Testis (tissue), 3 donors: Measurements from ENCODE around the gene SNX11. TPM values are rescaled to one million over a fixed set of nuclear protein-coding genes. Genes with fewer than 3 reads are reported as not detected.
A peak's percentile ranks its signal among the peaks of the same experiment; 100 is the strongest.

ENCODE experiments used
- DNase-seq: peaks from one replicate; pipeline ENCODE4 v3.0.0-alpha.2; 2019
- H3K27ac ChIP-seq, 2 donors: fragments of 200-600 bp; sonication (generic); one replicate each; pipeline ENCODE4 v1.5.1; 2019
- H3K27me3 ChIP-seq: fragments of 200-600 bp; sonication (generic); one replicate; pipeline ENCODE4 v1.5.1; 2019
- H3K36me3 ChIP-seq: fragments of 200-600 bp; sonication (generic); one replicate; pipeline ENCODE4 v1.5.1; 2017; ENCODE audit warnings: low read depth; ENCODE audit errors: missing control alignments
- H3K4me1 ChIP-seq: fragments of 200-600 bp; sonication (generic); one replicate; pipeline ENCODE4 v1.5.1; 2019
- H3K4me3 ChIP-seq, 2 donors: fragments of 200-600 bp; sonication (generic); one replicate each; pipeline ENCODE4 v1.5.1; 2017 to 2019
- H3K9me3 ChIP-seq: fragments of 200-600 bp; sonication (generic); one replicate; pipeline ENCODE4 v1.5.1; 2017
- POLR2A ChIP-seq: fragments of 450-650 bp; IDR thresholded peaks from one replicate; pipeline ENCODE4 v1.6.1; 2017; ENCODE audit warnings: antibody characterized with exemption, mild to moderate bottlenecking, moderate library complexity
- WGBS, 2 donors: methylation state at CpG; one replicate each; pipeline ENCODE4 v1.1.5; 2018; 5-methylcytosine and 5-hydroxymethylcytosine counted together
- intact Hi-C: fragments of 100-400 bp; cut with DNase I; formaldehyde crosslinking; loops from one replicate; pipeline ENCODE4 v1.15.1; 2023; ENCODE audit warnings: low total_unique reads
- polyA plus RNA-seq: library from polyadenylated mRNA; stranded (reverse); fragments of 350-450 nt; fragmentation: Illumina TruSeq; extraction: RNeasy Lipid Tissue Mini Kit (QIAGEN cat#74804); gene quantifications from one replicate; pipeline ENCODE4 v1.2.3, GENCODE V29; 2014; ENCODE audit warnings: low read depth, low replicate concordance; ENCODE audit not compliant: insufficient read depth
- total RNA-seq, 2 donors: library from RNA; depleted of rRNA; stranded (reverse); fragments of >200 nt; gene quantifications; one replicate each; pipeline ENCODE4 v1.2.3, GENCODE V29; 2016
- TF ChIP-seq, protein P1 (sequence below), 3 experiments: fragments of 450-650 bp in 2 of 3; fragments of 200-600 bp in 1 of 3; sonication (generic) in 1 of 3; IDR thresholded peaks; one replicate each; pipeline ENCODE4 v1.5.1; 2016 to 2019; ENCODE audit warnings: antibody characterized with exemption in 3 of 3, mild to moderate bottlenecking in 2 of 3, moderate library complexity in 1 of 3

The SNX11 gene
- total and polyA plus RNA-seq, 3 donors from 2014 or later = 20.3 to 23.1 (median 23.1) TPM

DNA sequence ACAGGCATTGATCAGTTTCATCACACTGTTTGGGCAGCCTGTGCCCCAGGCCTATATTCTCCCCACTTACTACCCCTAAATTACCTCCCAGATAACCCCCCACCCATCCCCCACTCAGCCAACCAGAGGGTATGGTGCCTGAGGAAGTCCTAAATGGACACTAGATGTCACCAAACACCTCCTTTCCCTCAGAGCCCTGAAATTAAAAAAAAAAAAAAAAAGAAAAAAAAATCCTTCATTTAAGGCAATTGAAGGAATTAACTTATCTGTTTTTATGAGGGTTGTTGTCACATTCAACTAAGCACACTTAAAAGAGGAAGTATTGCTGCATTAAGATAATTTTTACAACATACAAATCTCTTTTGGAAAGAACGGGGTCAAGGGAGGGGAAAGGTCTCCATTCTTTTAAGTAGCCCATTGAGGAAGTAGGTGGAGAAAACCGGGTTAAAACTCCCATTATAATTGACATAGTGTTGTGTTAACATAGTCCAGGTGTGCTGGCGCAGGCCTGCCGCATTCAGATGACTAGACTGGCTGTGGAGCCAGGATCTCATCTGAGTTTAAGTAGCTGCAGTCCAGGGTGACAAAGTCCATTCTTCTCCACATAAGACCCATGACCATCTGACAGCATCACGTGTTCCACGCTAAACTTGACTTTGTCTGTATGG lies 46.3 kb downstream of the SNX11 start:
- intact Hi-C loops = no loop called here
- Histone ChIP-seq H3K4me1 (no peaks in the 10 kb centered on the region), H3K9me3 (no peaks in the 10 kb centered on the region), H3K36me3 (no peaks in the 10 kb centered on the region), H3K27me3 (no peaks in the 10 kb centered on the region), H3K4me3 (no peak overlapping the region), H3K27ac (no peak overlapping the region)
- 56 to 63% methylated on average over 6 of the region's 6 CpGs for WGBS, 2 donors
- DNase-seq = no peak
- TF ChIP-seq, protein P1, sequence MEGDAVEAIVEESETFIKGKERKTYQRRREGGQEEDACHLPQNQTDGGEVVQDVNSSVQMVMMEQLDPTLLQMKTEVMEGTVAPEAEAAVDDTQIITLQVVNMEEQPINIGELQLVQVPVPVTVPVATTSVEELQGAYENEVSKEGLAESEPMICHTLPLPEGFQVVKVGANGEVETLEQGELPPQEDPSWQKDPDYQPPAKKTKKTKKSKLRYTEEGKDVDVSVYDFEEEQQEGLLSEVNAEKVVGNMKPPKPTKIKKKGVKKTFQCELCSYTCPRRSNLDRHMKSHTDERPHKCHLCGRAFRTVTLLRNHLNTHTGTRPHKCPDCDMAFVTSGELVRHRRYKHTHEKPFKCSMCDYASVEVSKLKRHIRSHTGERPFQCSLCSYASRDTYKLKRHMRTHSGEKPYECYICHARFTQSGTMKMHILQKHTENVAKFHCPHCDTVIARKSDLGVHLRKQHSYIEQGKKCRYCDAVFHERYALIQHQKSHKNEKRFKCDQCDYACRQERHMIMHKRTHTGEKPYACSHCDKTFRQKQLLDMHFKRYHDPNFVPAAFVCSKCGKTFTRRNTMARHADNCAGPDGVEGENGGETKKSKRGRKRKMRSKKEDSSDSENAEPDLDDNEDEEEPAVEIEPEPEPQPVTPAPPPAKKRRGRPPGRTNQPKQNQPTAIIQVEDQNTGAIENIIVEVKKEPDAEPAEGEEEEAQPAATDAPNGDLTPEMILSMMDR (IDR thresholded peaks at IDR 0.05) = no peak
- no peak for TF ChIP-seq POLR2A

DNA sequence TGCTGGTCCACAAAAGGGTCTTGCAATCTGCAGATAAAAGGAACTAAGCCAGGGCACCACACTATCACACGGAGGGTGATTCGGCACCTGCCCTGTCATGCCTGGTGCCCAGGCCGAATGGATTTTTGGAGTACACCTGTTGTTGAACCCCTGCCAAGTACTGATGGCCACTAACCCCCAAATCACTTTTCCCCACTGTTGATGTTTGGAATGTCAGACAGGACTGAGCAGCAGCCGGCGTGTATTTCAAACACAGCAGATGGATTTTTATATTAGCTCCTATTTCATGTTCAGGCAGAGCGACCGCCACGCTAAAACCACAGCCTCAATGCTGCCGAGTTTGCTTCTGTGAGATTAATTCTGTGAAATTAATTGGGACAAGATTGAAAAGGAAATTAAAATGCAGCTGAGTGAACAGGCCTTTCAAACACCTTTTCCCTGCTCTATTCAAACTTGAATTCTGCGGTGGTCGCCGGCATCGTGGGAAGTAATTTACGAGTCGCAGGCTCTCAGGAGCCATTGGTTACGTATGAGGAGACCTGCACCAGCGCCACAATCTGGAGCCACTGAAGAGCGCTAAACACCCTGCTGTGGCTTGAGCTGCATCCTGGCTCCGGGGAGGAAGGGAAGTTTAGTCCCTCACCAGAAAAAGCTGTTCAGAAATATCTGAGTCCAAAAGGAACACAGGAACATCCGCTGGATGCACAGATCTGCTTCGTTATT lies 48.5 kb downstream of the SNX11 start:
- H3K9me3 ChIP-seq = no peaks in the 10 kb centered on the region
- 74 to 75% methylated on average over 21 of the region's 21 CpGs for WGBS, 2 donors
- H3K27me3 ChIP-seq = no peaks in the 10 kb centered on the region
- intact Hi-C loops = no loop called here
- no peaks in the 10 kb centered on the region for H3K4me1 ChIP-seq
- H3K4me3 ChIP-seq = no peak overlapping the region
- H3K36me3 ChIP-seq = no peaks in the 10 kb centered on the region
- no peak overlapping the region for H3K27ac ChIP-seq
- TF ChIP-seq, protein P1 (IDR thresholded peaks at IDR 0.05) = no peak
- no peak for TF ChIP-seq POLR2A
- no peak for DNase-seq

DNA sequence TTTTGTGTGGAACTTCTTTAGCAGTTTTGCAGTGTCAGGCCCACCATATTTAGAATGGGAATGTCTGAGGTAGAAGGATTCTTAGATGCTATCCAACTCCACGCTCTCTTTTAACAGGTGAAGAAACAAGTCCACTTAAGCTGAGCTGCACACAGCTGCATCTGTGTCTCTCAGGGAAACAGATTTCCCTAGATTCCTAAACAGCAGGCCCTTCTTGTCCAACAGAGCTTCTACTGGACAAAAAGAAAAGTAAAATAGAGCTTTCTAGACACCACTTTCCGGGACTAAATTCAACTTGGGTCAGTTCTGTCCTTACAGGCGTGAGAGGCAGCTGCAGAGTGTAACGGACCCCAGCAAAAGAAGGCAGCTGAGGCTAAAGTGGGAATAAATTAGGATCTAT lies 51.7 kb downstream of the SNX11 start:
- intact Hi-C loops = no loop called here

DNA sequence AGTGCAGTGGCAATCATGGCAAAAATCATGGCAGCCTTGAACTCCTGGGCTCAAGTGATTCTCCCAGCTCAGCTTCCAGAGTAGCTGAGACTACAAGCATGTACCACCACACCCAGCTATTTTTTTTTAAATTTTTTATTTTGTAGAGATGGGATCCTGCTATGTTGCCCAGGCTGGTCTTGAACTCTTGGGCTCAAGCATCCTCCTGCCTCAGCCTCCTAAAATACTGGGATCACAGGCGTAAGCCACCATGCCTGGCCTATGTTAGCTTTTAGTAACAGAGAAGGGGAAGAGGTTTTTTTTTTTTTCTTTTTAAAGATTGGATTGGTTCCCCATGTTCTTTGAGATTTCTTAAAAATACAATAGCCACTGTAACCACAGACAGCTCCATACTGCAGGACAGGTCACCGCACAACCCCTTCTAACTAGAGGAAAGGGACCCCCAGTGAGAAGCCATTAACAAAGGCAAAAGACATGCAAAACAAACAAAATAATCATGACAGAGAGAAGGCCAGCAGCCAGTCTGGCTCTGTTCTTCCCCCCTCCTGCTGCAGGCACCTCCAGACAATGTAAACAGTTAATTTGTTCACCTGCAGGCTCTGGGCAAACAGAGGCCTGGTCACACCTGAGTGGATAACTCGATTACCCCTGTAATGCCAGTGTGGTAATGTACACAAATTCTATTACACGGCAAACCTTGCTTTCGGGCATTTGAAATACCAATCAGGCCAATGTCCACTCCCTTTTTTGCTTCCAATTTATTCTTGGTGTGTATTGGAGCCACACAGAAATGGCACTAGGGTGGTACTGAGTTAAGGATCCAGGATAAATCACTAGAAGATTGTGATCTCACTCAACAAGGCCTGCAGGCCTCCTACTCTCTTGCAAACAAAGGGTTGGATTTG lies 52.9 kb downstream of the SNX11 start:
- Histone ChIP-seq H3K27me3 (no peaks in the 10 kb centered on the region), H3K9me3 (no peaks in the 10 kb centered on the region), H3K4me3 (no peak overlapping the region), H3K4me1 (no peaks in the 10 kb centered on the region), H3K27ac (no peak overlapping the region), H3K36me3 (no peaks in the 10 kb centered on the region)
- intact Hi-C loops = no loop called here
- no peak for DNase-seq
- TF ChIP-seq, protein P1 (IDR thresholded peaks at IDR 0.05) = no peak
- WGBS, 2 donors = 83 to 86% methylated on average over 5 of the region's 5 CpGs

More for the DNA sequence above, 51.7 kb downstream of the SNX11 start:
- Histone ChIP-seq H3K36me3 (no peaks in the 10 kb centered on the region), H3K4me1 (no peaks in the 10 kb centered on the region), H3K4me3 (peak overlapping the region in 1 of 2 donors; percentile 3), H3K27ac (no peak overlapping the region), H3K9me3 (no peaks in the 10 kb centered on the region), H3K27me3 (no peaks in the 10 kb centered on the region)
- no peak for TF ChIP-seq POLR2A
- TF ChIP-seq, protein P1 (IDR thresholded peaks at IDR 0.05) = no peak
- 48 to 74% methylated on average over 4 of the region's 4 CpGs for WGBS, 2 donors
- DNase-seq = no peak
